GM21528 (cell line): ENCODE data around the gene SPDYE2.
A peak's percentile ranks its signal among the peaks of the same experiment; 100 is the strongest.
"Not testable (repeated sequence)": the region's sequence is repeated elsewhere in the genome, so short reads cannot be mapped to it uniquely, and the experiment has no call there.

Source experiments
- ATAC-seq: cut with Tn5 transposase; IDR thresholded peaks from one replicate; pipeline ENCODE4 v1.9.1; 2021; ENCODE audit warnings: mild to moderate bottlenecking, moderate library complexity; ENCODE audit not compliant: unreplicated experiment, low FRiP score

Gene SPDYE2

GRCh38 chr7:102535062-102535615 lies 15.9 kb upstream of the SPDYE2 start:
- not testable (repeated sequence) for ATAC-seq

- ATAC-seq, result not testable (repeated sequence)
Observed at GRCh38 chr7:102540604-102541003, 10.4 kb upstream of the SPDYE2 start.

- ATAC-seq, result not testable (repeated sequence)
Observed at GRCh38 chr7:102542083-102542482, 8.9 kb upstream of the SPDYE2 start.

GRCh38 chr7:102542771-102543170 lies 8.3 kb upstream of the SPDYE2 start:
- not testable (repeated sequence) for ATAC-seq

GRCh38 chr7:102543596-102543995 lies 7.4 kb upstream of the SPDYE2 start, which contains the start of gene UPK3BL2:
UPK3BL2 (minus strand) TSS chr7:102543696; CDS start chr7:102543636, 60 bp downstream.
- not testable (repeated sequence) for ATAC-seq

- not testable (repeated sequence) for ATAC-seq
Observed at GRCh38 chr7:102544372-102544771, 6.7 kb upstream of the SPDYE2 start.

- not testable (repeated sequence) for ATAC-seq
Observed at GRCh38 chr7:102545288-102545687, 5.7 kb upstream of the SPDYE2 start.

- peak; percentile 60 for ATAC-seq
Observed at GRCh38 chr7:102546353-102546752, 4.7 kb upstream of the SPDYE2 start.

GRCh38 chr7:102568620-102569019 lies 17.6 kb downstream of the SPDYE2 start:
- not testable (repeated sequence) for ATAC-seq

GRCh38 chr7:102572261-102573239 lies 21.5 kb downstream of the SPDYE2 start, which contains the start of gene POLR2J3:
POLR2J3 (minus strand) TSS chr7:102572583; CDS start chr7:102572521, 62 bp downstream.
- peak; percentile 88 for ATAC-seq

GRCh38 chr7:102574607-102575006 lies 23.6 kb downstream of the SPDYE2 start:
- ATAC-seq, result not testable (repeated sequence)

- not testable (repeated sequence) for ATAC-seq
Observed at GRCh38 chr7:102576363-102576762, 25.3 kb downstream of the SPDYE2 start.

- ATAC-seq, result not testable (repeated sequence)
Observed at GRCh38 chr7:102577315-102578240, 26.6 kb downstream of the SPDYE2 start.

- ATAC-seq, result not testable (repeated sequence)
Observed at GRCh38 chr7:102578486-102578885, 27.5 kb downstream of the SPDYE2 start.

- not testable (repeated sequence) for ATAC-seq
Observed at GRCh38 chr7:102581722-102582121, 30.7 kb downstream of the SPDYE2 start.

- not testable (repeated sequence) for ATAC-seq
Observed at GRCh38 chr7:102583495-102583894, 32.5 kb downstream of the SPDYE2 start.

- not testable (repeated sequence) for ATAC-seq
Observed at GRCh38 chr7:102589857-102590256, 38.8 kb downstream of the SPDYE2 start.

GRCh38 chr7:102592477-102593019 lies 41.5 kb downstream of the SPDYE2 start:
- peak; percentile 35 for ATAC-seq

GRCh38 chr7:102593637-102594334 lies 42.8 kb downstream of the SPDYE2 start:
- peak; percentile 56 for ATAC-seq
